ENCODE results near the gene OTX2. TPM values are rescaled to one million over a fixed set of nuclear protein-coding genes. Genes with fewer than 3 reads are reported as not detected.

OTX2 gene
- total RNA-seq, 4 donors from 2014 or later: not detected

DNA sequence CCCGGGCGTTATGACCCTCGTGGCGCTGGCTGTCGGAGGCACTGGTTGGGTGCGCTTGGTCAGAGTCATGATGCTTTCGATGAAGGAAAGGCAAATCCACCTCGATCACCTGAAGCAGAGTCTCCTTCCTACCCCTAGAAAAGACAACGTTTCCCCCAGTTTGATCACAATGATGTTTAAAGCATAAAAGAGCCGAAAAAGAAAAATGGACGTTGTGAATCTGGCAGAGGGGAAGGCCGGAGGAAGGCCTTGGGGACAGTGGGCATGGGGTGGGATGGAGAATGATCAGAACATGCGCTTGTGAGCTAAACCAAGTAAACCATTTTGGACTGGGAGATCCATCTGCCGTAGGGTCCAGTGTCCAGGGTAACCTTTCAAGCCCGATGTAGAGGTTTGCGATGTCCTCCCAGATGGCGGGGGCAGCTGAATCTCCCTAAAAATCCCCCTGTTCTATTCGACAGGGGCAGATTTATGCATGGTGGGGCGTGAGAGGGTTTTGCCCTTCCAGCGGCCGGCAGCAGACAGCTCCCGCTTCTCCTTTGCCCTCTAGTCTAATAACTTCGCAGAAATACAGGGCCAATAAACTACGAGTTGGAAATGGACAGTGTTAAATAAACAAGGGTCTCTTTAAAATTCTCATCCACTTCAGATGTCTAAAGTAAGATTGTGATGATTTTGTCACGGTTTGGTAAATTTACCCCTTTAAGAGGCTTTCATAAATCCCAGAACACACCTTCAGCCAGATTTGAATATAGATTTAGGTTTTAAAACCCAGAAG lies 2.3 kb upstream of the OTX2 start:
- Histone ChIP-seq H3K36me3 (no peaks in the 10 kb centered on the region), H3K4me3 (replicated peaks in 1 of 3) (no peak overlapping the region), H3K4me1 (peaks cover 0 to 17% of the 10 kb centered on the region in 2 donors), H3K27ac (no peak overlapping the region), H3K9me3 (no peaks in the 10 kb centered on the region), H3K27me3 (peaks cover 62% of the 10 kb centered on the region)
- no peak for TF ChIP-seq POLR2A (IDR thresholded peaks at IDR 0.05)
- intact Hi-C loops (cut with DNase I): no loop called here
- no peak for DNase-seq
- 6 to 8% methylated on average over 25 of the region's 25 CpGs for WGBS, 2 donors

DNA sequence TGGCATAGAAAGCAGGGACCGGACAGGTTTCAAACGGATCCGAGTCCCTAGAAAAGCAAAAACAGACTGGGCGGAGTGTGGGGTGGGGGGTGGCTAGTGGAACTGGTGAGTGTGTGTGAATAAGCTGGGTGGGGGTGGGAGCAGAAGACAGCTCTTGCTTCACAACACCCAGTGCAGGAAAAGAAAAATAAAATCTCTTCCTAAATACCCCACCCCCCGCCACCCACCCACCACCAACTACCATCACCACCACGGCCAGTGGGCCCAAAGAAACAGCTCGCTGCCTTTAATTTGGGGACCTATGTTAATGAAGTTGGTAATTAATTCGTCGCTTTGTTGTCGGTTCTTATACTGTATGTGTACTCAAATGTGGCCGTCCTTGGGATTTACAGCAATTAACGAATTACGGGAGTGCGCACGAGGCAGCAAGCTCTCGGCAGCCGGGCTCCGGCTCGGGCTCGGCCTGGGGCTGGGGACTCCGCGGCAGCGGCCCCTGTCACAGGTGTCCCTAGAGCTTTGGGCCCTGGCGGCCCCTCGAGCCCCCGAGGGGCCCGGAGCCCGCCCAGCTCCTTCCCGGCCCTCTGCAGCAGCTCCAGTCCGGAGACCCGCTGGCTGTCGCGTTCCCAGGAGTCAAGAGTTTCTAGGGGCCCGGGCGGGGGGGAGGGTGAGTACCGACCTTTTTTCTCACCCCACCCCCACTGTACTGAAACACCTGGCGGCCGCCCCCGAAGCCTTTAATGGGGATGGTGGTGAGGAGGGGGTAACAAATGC lies 1.5 kb upstream of the OTX2 start:
- intact Hi-C loops (cut with DNase I): no loop called here
- H3K9me3 ChIP-seq: no peaks in the 10 kb centered on the region
- no peak for TF ChIP-seq CTCF (IDR thresholded peaks at IDR 0.05)
- no peak for TF ChIP-seq POLR2A (IDR thresholded peaks at IDR 0.05)
- H3K27ac ChIP-seq: no peak overlapping the region
- no peak for DNase-seq
- H3K4me1 ChIP-seq: peaks cover 0 to 17% of the 10 kb centered on the region in 2 donors
- H3K27me3 ChIP-seq: peaks cover 63% of the 10 kb centered on the region
- no peak overlapping the region for H3K4me3 ChIP-seq (replicated peaks in 1 of 3)
- WGBS, 2 donors: 9 to 10% methylated on average over 20 to 23 of the region's 39 CpGs
- no peaks in the 10 kb centered on the region for H3K36me3 ChIP-seq

DNA sequence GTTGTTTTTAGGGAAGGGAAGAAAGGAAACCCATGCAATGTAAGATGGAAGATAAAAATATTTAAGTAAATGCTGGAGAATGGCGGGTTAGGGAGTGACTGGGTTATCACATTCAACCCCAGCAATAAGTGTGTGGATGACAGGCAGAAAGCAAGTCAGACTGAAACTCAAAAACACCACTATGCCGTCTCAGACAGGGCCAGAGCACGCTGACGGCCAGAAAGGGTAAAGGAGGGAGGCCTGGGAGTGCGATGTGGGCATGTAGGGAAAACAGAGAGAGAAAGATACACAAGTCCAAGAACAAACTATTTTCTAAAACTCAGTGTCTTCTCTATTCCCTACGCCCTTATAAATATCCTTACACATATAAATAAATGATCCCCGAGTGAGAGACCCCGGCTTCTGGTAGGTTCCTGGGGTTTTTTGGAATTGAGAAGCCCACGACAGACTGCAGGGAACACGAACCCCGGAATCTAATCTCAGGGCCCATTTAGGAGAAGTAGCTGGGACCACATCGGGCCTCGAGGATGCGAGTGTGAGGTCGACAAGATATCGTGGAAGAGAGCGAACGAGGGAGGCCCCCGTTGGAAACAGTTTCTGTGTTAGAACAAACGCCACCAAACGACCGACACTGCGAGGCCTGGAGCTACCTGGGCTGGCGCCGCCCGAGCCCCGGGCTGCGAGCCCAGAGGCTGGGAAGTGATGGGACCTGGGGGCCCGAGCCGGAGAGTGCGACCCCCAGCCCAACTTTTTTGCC lies 735 bp upstream of the OTX2 start:
- Histone ChIP-seq H3K4me1 (peaks cover 0 to 17% of the 10 kb centered on the region in 2 donors), H3K36me3 (no peaks in the 10 kb centered on the region), H3K27me3 (peaks cover 67% of the 10 kb centered on the region), H3K9me3 (no peaks in the 10 kb centered on the region), H3K27ac (no peak overlapping the region), H3K4me3 (replicated peaks in 1 of 3) (no peak overlapping the region)
- intact Hi-C loops (cut with DNase I): no loop called here
- DNase-seq: no peak
- TF ChIP-seq POLR2A (IDR thresholded peaks at IDR 0.05) (no peak), CTCF (IDR thresholded peaks at IDR 0.05) (no peak)
- 5 to 10% methylated on average over 31 of the region's 31 CpGs for WGBS, 2 donors

DNA sequence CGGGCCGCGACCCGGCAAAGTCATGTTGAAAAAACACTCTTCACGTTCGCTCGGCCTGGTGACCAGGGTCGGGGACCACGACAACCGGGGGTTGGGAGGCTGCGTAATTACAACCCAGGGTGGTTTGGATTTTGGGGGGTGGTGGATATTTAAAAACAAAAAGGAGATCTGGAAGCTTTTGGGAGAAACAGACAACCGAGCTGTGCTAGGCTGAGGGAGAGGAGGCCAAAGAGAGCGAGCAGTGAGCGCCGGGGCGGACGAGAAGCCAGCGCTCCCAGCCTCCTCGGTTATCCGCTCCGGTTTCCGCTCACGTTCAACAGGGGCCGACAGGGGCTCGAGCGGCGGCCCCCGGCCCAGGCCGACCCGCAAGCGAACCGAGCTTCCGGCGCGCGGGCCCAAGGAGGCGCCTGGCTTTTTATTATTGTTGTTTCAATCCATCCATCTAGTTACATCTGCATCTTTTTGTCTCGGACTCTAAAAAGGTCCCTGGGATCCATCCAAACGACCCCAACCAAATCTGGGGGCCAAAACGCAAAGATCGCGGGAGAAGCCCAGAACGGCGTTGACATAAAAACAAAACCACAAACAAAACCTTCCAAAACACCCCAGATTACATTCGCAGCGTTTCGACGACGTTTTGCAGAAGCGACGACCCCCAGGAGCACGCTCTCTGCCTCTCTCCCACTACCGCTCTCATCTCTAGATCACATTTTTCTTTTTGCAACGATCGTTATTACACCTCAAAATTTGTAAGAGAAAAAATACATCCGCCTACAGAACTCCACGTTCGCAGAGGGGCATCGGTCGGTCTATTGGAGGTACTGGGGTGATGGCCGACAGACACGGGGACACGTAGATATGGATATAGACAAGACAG lies 771 bp downstream of the OTX2 start:
- Histone ChIP-seq H3K27me3 (peaks cover 73% of the 10 kb centered on the region), H3K36me3 (no peaks in the 10 kb centered on the region), H3K27ac (no peak overlapping the region), H3K9me3 (no peaks in the 10 kb centered on the region), H3K4me3 (replicated peaks in 1 of 3) (no peak overlapping the region), H3K4me1 (peaks cover 0 to 17% of the 10 kb centered on the region in 2 donors)
- no peak for TF ChIP-seq CTCF (IDR thresholded peaks at IDR 0.05)
- no peak for TF ChIP-seq POLR2A (IDR thresholded peaks at IDR 0.05)
- no peak for DNase-seq
- intact Hi-C loops (cut with DNase I): no loop called here
- WGBS, 2 donors: 8 to 9% methylated on average over 62 to 63 of the region's 63 CpGs

All from thyroid gland (tissue), 4 donors.